ENCODE results near the gene PTBP2. TPM values are rescaled to one million over a fixed set of nuclear protein-coding genes. Genes with fewer than 3 reads are reported as not detected.
A peak's percentile ranks its signal among the peaks of the same experiment; 100 is the strongest.

The PTBP2 gene
- polyA plus RNA-seq, 6 donors from 2014 or later: 5.7 to 8.1 (median 6.7) TPM

GRCh38 chr1:96808191-96808590 is 86.6 kb downstream of the PTBP2 start:
- no peak for DNase-seq
- ATAC-seq (ENCODE audit: low read depth in 2 of 2): no peak
- peaks cover 10 to 19% (median 12%) of the 10 kb centered on the region in 3 donors for H3K4me1 Mint-ChIP-seq
- peak overlapping the region in 2 of 6 donors; percentile 5 to 23 for H3K27ac Mint-ChIP-seq
- H3K9me3 Mint-ChIP-seq: no peaks in the 10 kb centered on the region
- H3K4me3 Mint-ChIP-seq: no peak overlapping the region
- no peaks in the 10 kb centered on the region for H3K27me3 Mint-ChIP-seq
- H3K36me3 Mint-ChIP-seq: peaks cover 19 to 33% of the 10 kb centered on the region in 2 donors

GRCh38 chr1:96815914-96816313 is 94.3 kb downstream of the PTBP2 start:
- peak overlapping the region in 2 of 6 donors; percentile 36 to 67 for H3K27ac Mint-ChIP-seq
- no peak for DNase-seq
- H3K4me1 Mint-ChIP-seq: peaks cover 0 to 12% (median under 1%) of the 10 kb centered on the region in 3 donors
- no peaks in the 10 kb centered on the region for H3K9me3 Mint-ChIP-seq
- H3K36me3 Mint-ChIP-seq: peaks cover 16 to 26% of the 10 kb centered on the region in 2 donors
- H3K27me3 Mint-ChIP-seq: no peaks in the 10 kb centered on the region
- no peak overlapping the region for H3K4me3 Mint-ChIP-seq
- ATAC-seq (ENCODE audit: low read depth in 2 of 2): no peak

- H3K9me3 Mint-ChIP-seq: no peaks in the 10 kb centered on the region
- ATAC-seq (ENCODE audit: low read depth in 2 of 2) (no peak), DNase-seq (no peak)
- peaks cover 0 to 6% (median 0%) of the 10 kb centered on the region in 3 donors for H3K4me1 Mint-ChIP-seq
- no peak overlapping the region for H3K27ac Mint-ChIP-seq
- no peak overlapping the region for H3K4me3 Mint-ChIP-seq
- peaks cover under 1 to 2% of the 10 kb centered on the region in 2 donors for H3K36me3 Mint-ChIP-seq
- no peaks in the 10 kb centered on the region for H3K27me3 Mint-ChIP-seq
Observed at GRCh38 chr1:96820107-96820506, 98.5 kb downstream of the PTBP2 start.

- H3K27ac Mint-ChIP-seq: peak overlapping the region in 1 of 6 donors; percentile 51
- ATAC-seq (ENCODE audit: low read depth in 2 of 2) (no peak), DNase-seq (no peak)
- H3K27me3 Mint-ChIP-seq: no peaks in the 10 kb centered on the region
- no peak overlapping the region for H3K4me3 Mint-ChIP-seq
- no peaks in the 10 kb centered on the region for H3K36me3 Mint-ChIP-seq
- peaks cover 0 to 6% (median 0%) of the 10 kb centered on the region in 3 donors for H3K4me1 Mint-ChIP-seq
- H3K9me3 Mint-ChIP-seq: no peaks in the 10 kb centered on the region
Observed at GRCh38 chr1:96820671-96821070, 99.1 kb downstream of the PTBP2 start.

GRCh38 chr1:96825231-96825630 is 103.6 kb downstream of the PTBP2 start:
- no peaks in the 10 kb centered on the region for H3K9me3 Mint-ChIP-seq
- no peaks in the 10 kb centered on the region for H3K36me3 Mint-ChIP-seq
- H3K27ac Mint-ChIP-seq: no peak overlapping the region
- ATAC-seq (ENCODE audit: low read depth in 2 of 2) (no peak), DNase-seq (no peak)
- no peaks in the 10 kb centered on the region for H3K27me3 Mint-ChIP-seq
- H3K4me1 Mint-ChIP-seq: no peaks in the 10 kb centered on the region
- no peak overlapping the region for H3K4me3 Mint-ChIP-seq

GRCh38 chr1:96825950-96826576 is 104.5 kb downstream of the PTBP2 start:
- H3K9me3 Mint-ChIP-seq: no peaks in the 10 kb centered on the region
- H3K4me1 Mint-ChIP-seq: no peaks in the 10 kb centered on the region
- H3K27ac Mint-ChIP-seq: peak overlapping the region in 1 of 6 donors; percentile 3
- no peak for ATAC-seq (ENCODE audit: low read depth in 2 of 2)
- no peak for DNase-seq
- H3K4me3 Mint-ChIP-seq: no peak overlapping the region
- no peaks in the 10 kb centered on the region for H3K36me3 Mint-ChIP-seq
- no peaks in the 10 kb centered on the region for H3K27me3 Mint-ChIP-seq

- H3K27ac Mint-ChIP-seq: no peak overlapping the region
- H3K36me3 Mint-ChIP-seq: no peaks in the 10 kb centered on the region
- no peaks in the 10 kb centered on the region for H3K27me3 Mint-ChIP-seq
- H3K4me1 Mint-ChIP-seq: no peaks in the 10 kb centered on the region
- DNase-seq: no peak
- H3K4me3 Mint-ChIP-seq: no peak overlapping the region
- no peak for ATAC-seq (ENCODE audit: low read depth in 2 of 2)
- H3K9me3 Mint-ChIP-seq: no peaks in the 10 kb centered on the region
Observed at GRCh38 chr1:96833376-96833775, 111.8 kb downstream of the PTBP2 start.

GRCh38 chr1:96834986-96835385 is 113.4 kb downstream of the PTBP2 start:
- Mint-ChIP-seq H3K27ac (no peak overlapping the region), H3K9me3 (no peaks in the 10 kb centered on the region), H3K4me3 (no peak overlapping the region), H3K36me3 (no peaks in the 10 kb centered on the region), H3K4me1 (no peaks in the 10 kb centered on the region), H3K27me3 (no peaks in the 10 kb centered on the region)
- DNase-seq: no peak
- no peak for ATAC-seq (ENCODE audit: low read depth in 2 of 2)

- H3K36me3 Mint-ChIP-seq: no peaks in the 10 kb centered on the region
- no peak overlapping the region for H3K4me3 Mint-ChIP-seq
- no peaks in the 10 kb centered on the region for H3K4me1 Mint-ChIP-seq
- DNase-seq: no peak
- peak overlapping the region in 1 of 6 donors; percentile 21 for H3K27ac Mint-ChIP-seq
- ATAC-seq (ENCODE audit: low read depth in 2 of 2): no peak
- H3K27me3 Mint-ChIP-seq: no peaks in the 10 kb centered on the region
- no peaks in the 10 kb centered on the region for H3K9me3 Mint-ChIP-seq
Observed at GRCh38 chr1:96837057-96837780, 115.6 kb downstream of the PTBP2 start.

- no peak for ATAC-seq (ENCODE audit: low read depth in 2 of 2)
- no peak overlapping the region for H3K4me3 Mint-ChIP-seq
- no peak for DNase-seq
- H3K36me3 Mint-ChIP-seq: no peaks in the 10 kb centered on the region
- H3K27me3 Mint-ChIP-seq: no peaks in the 10 kb centered on the region
- H3K27ac Mint-ChIP-seq: no peak overlapping the region
- H3K9me3 Mint-ChIP-seq: no peaks in the 10 kb centered on the region
- no peaks in the 10 kb centered on the region for H3K4me1 Mint-ChIP-seq
Observed at GRCh38 chr1:96837781-96838216, 116.2 kb downstream of the PTBP2 start.

- no peaks in the 10 kb centered on the region for H3K36me3 Mint-ChIP-seq
- no peak overlapping the region for H3K27ac Mint-ChIP-seq
- ATAC-seq (ENCODE audit: low read depth in 2 of 2) (no peak), DNase-seq (no peak)
- no peaks in the 10 kb centered on the region for H3K27me3 Mint-ChIP-seq
- no peaks in the 10 kb centered on the region for H3K9me3 Mint-ChIP-seq
- H3K4me1 Mint-ChIP-seq: peaks cover 0 to 3% (median 0%) of the 10 kb centered on the region in 3 donors
- no peak overlapping the region for H3K4me3 Mint-ChIP-seq
Observed at GRCh38 chr1:96840396-96840795, 118.8 kb downstream of the PTBP2 start.

GRCh38 chr1:96842215-96842614 is 120.6 kb downstream of the PTBP2 start:
- ATAC-seq (ENCODE audit: low read depth in 2 of 2) (no peak), DNase-seq (no peak)
- H3K27me3 Mint-ChIP-seq: no peaks in the 10 kb centered on the region
- H3K9me3 Mint-ChIP-seq: no peaks in the 10 kb centered on the region
- peaks cover 0 to 5% (median 0%) of the 10 kb centered on the region in 3 donors for H3K4me1 Mint-ChIP-seq
- no peak overlapping the region for H3K4me3 Mint-ChIP-seq
- H3K36me3 Mint-ChIP-seq: no peaks in the 10 kb centered on the region
- H3K27ac Mint-ChIP-seq: no peak overlapping the region

GRCh38 chr1:96843196-96843595 is 121.6 kb downstream of the PTBP2 start:
- H3K27me3 Mint-ChIP-seq: no peaks in the 10 kb centered on the region
- no peaks in the 10 kb centered on the region for H3K36me3 Mint-ChIP-seq
- no peak overlapping the region for H3K27ac Mint-ChIP-seq
- H3K4me3 Mint-ChIP-seq: no peak overlapping the region
- H3K9me3 Mint-ChIP-seq: no peaks in the 10 kb centered on the region
- H3K4me1 Mint-ChIP-seq: peaks cover 0 to 5% (median 0%) of the 10 kb centered on the region in 3 donors
- no peak for ATAC-seq (ENCODE audit: low read depth in 2 of 2)
- DNase-seq: no peak

GRCh38 chr1:96843601-96844000 is 122.0 kb downstream of the PTBP2 start:
- no peak overlapping the region for H3K27ac Mint-ChIP-seq
- DNase-seq: no peak

More at GRCh38 chr1:96843601-96844000, 122.0 kb downstream of the PTBP2 start:
- H3K36me3 Mint-ChIP-seq: no peaks in the 10 kb centered on the region
- H3K9me3 Mint-ChIP-seq: no peaks in the 10 kb centered on the region
- no peak overlapping the region for H3K4me3 Mint-ChIP-seq
- peaks cover 0 to 5% (median 0%) of the 10 kb centered on the region in 3 donors for H3K4me1 Mint-ChIP-seq
- no peak for ATAC-seq (ENCODE audit: low read depth in 2 of 2)
- no peaks in the 10 kb centered on the region for H3K27me3 Mint-ChIP-seq

Data from naive B cell (primary cell).